HCT116 (cell line): ENCODE measurements around the gene ANO2. TPM values are rescaled to one million over a fixed set of nuclear protein-coding genes. Genes with fewer than 3 reads are reported as not detected.

Experiments
- ATAC-seq: fragments of 200-7000 bp; cut with Tn5 transposase; 2 replicates; pipeline ENCODE4 v1.9.1; 2020; ENCODE audit warnings: mild to moderate bottlenecking, moderate library complexity
- BruUV-seq: library from RNA; stranded (reverse); fragments of 400-500 nt; replicated peaks from 2 replicates; lab custom pipeline; 2021; lab: Mats Ljungman, UMichigan
- CTCF ChIA-PET: fragments of 300-600 bp; sonication (Branson Sonifier 250); formaldehyde crosslinking; loops from one replicate; lab custom pipeline; 2021; ENCODE audit warnings: antibody characterized with exemption; lab: Charles Lee
- POLR2A ChIA-PET: fragments of 300-600, 350-600 bp; sonication (Branson Sonifier 250); formaldehyde crosslinking; loops from one replicate; lab custom pipeline; 2021; ENCODE audit warnings: antibody characterized with exemption; lab: Charles Lee
- RAD21 ChIA-PET, 2 experiments: fragments of 300-600 bp; sonication (Branson Sonifier 250); formaldehyde crosslinking; loops; one replicate each; lab custom pipeline; 2023; ENCODE audit warnings: low total read pairs in 2 of 2; ENCODE audit not compliant: uncharacterized antibody in 2 of 2, unreplicated experiment in 2 of 2, low non-redundant PET in 1 of 2; lab: Charles Lee
- DNase-seq: peaks from one replicate; pipeline ENCODE4 v3.0.0-alpha.2; 2010; ENCODE audit warnings: low read depth, low spot score
- H2AFZ ChIP-seq: fragments of 200-600 bp; shearing (Covaris generic), sonication (generic); 2 replicates; pipeline ENCODE4 v1.6.1; 2017; ENCODE audit warnings: low read depth, mixed run types, mixed read lengths, antibody characterized with exemption, low read length; ENCODE audit not compliant: poor library complexity, severe bottlenecking
- H3K27ac ChIP-seq: 2 replicates; pipeline ENCODE4 v1.5.1; 2012; ENCODE audit warnings: low read depth, low read length
- H3K27me3 ChIP-seq: fragments of 200-600 bp; sonication (generic); 2 replicates; pipeline ENCODE4 v1.6.1; 2016; ENCODE audit warnings: mixed run types, low read length, mixed read lengths; ENCODE audit not compliant: insufficient read depth
- H3K36me3 ChIP-seq, 2 experiments: fragments of 200-500 bp in 1 of 2; fragments of 200-600 bp in 1 of 2; sonication (Bioruptor generic) in 1 of 2; sonication (generic) in 1 of 2; 2 replicates each; pipeline versions ENCODE4 v1.5.1 to v1.6.1; 2014 to 2016; ENCODE audit warnings: low read length in 2 of 2, inconsistent platforms in 1 of 2, mixed read lengths in 1 of 2, mixed run types in 1 of 2; ENCODE audit not compliant: insufficient read depth in 2 of 2, control insufficient read depth in 1 of 2
- H3K4me1 ChIP-seq, 2 experiments: fragments of 200-600 bp in 1 of 2; sonication (generic) in 1 of 2; 2 replicates each; pipeline versions ENCODE4 v1.5.1 to v1.6.1; 2012 to 2017; ENCODE audit warnings: low read length in 2 of 2, inconsistent platforms in 1 of 2, mild to moderate bottlenecking in 1 of 2, mixed read lengths in 1 of 2, mixed run types in 1 of 2, moderate library complexity in 1 of 2; ENCODE audit not compliant: insufficient read depth in 2 of 2, control insufficient read depth in 1 of 2
- H3K4me2 ChIP-seq: fragments of 200-600 bp; sonication (generic); 2 replicates; pipeline ENCODE4 v1.6.1; 2017; ENCODE audit warnings: mixed run types, low read length, mixed read lengths
- H3K4me3 ChIP-seq, 2 experiments: fragments of 200-600 bp in 1 of 2; sonication (generic) in 1 of 2; replicated peaks in 1 of 2; 2 replicates each; pipeline ENCODE4 v1.5.1; 2011 to 2016; ENCODE audit warnings: low read length in 2 of 2, control low read depth in 1 of 2, low read depth in 1 of 2, mild to moderate bottlenecking in 1 of 2, mixed read lengths in 1 of 2, mixed run types in 1 of 2
- H3K79me2 ChIP-seq: fragments of 200-600 bp; sonication (generic); 2 replicates; pipeline ENCODE4 v1.6.1; 2017; ENCODE audit warnings: mild to moderate bottlenecking, mixed run types, low read length, moderate library complexity, mixed read lengths; ENCODE audit not compliant: insufficient read depth
- H3K9ac ChIP-seq: fragments of 200-600 bp; sonication (generic); 2 replicates; pipeline ENCODE4 v1.6.1; 2016; ENCODE audit warnings: low read length, mixed read lengths
- H3K9me2 ChIP-seq: fragments of 200-600 bp; sonication (generic), shearing (Covaris generic); 2 replicates; pipeline ENCODE4 v1.6.1; 2017; ENCODE audit warnings: mixed run types, mild to moderate bottlenecking, moderate library complexity; ENCODE audit not compliant: insufficient read depth
- H3K9me3 ChIP-seq, 2 experiments: fragments of 200-500 bp in 1 of 2; fragments of 200-600 bp in 1 of 2; sonication (Bioruptor generic) in 1 of 2; sonication (generic) in 1 of 2; 2 replicates each; pipeline ENCODE4 v1.6.1; 2014 to 2017; ENCODE audit warnings: low read length in 2 of 2, mixed read lengths in 2 of 2, inconsistent platforms in 1 of 2, low read depth in 1 of 2, mild to moderate bottlenecking in 1 of 2, mixed run types in 1 of 2, moderate library complexity in 1 of 2; ENCODE audit not compliant: control insufficient read depth in 1 of 2, insufficient read depth in 1 of 2
- H4K20me1 ChIP-seq: fragments of 200-600 bp; sonication (generic), shearing (Covaris generic); 2 replicates; pipeline ENCODE4 v1.6.1; 2017; ENCODE audit warnings: mixed run types, mild to moderate bottlenecking, moderate library complexity; ENCODE audit not compliant: insufficient read depth
- CBX3 ChIP-seq: IDR thresholded peaks from 2 replicates; pipeline ENCODE4 v1.6.1; 2012; ENCODE audit warnings: low read depth
- CEBPB ChIP-seq: IDR thresholded peaks from 2 replicates; pipeline ENCODE4 v1.6.1; 2012; ENCODE audit warnings: low read depth
- CTCF ChIP-seq, 3 experiments: fragments of 200-600 bp in 1 of 3; sonication (generic) in 1 of 3; IDR thresholded peaks in 2 of 3; conservative IDR thresholded peaks in 1 of 3; 2 replicates each; pipeline ENCODE4 v1.5.1; 2012 to 2017; ENCODE audit warnings: low read depth in 2 of 3, low read length in 2 of 3, antibody characterized with exemption in 1 of 3, borderline replicate concordance in 1 of 3, control low read depth in 1 of 3, mild to moderate bottlenecking in 1 of 3, mixed read lengths in 1 of 3, mixed run types in 1 of 3, moderate library complexity in 1 of 3; ENCODE audit not compliant: insufficient read depth in 1 of 3
- FOSL1 ChIP-seq: IDR thresholded peaks from 2 replicates; pipeline ENCODE4 v1.6.1; 2012; ENCODE audit warnings: low read depth
- POLR2A ChIP-seq: IDR thresholded peaks from 2 replicates; pipeline ENCODE4 v1.7.0; 2011; ENCODE audit warnings: borderline replicate concordance; ENCODE audit not compliant: insufficient read depth, insufficient read length; ENCODE audit errors: extremely low read depth
- RAD21 ChIP-seq: IDR thresholded peaks from 2 replicates; pipeline ENCODE4 v1.6.1; 2012; ENCODE audit warnings: low read depth, mild to moderate bottlenecking
- SIN3A ChIP-seq: IDR thresholded peaks from 2 replicates; pipeline ENCODE4 v1.6.1; 2012; ENCODE audit warnings: low read depth
- SRF ChIP-seq: IDR thresholded peaks from 2 replicates; pipeline ENCODE4 v1.6.1; 2012; ENCODE audit warnings: low read depth
- ZFX ChIP-seq: fragments of 450-650 bp; IDR thresholded peaks from 2 replicates; pipeline ENCODE4 v1.6.1; 2017
- intact Hi-C: fragments of 100-400 bp; cut with micrococcal nuclease; formaldehyde crosslinking; loops from 2 replicates; pipeline ENCODE4 v1.10.0; 2022
- total RNA-seq: library from RNA; stranded (reverse); gene quantifications from one replicate; pipeline ENCODE4 v1.2.1, GENCODE V29; 2021; ENCODE audit not compliant: unreplicated experiment

ANO2 gene
- total RNA-seq, 1 experiment from 2014 or later: not detected

GRCh38 chr12:5516371-5517241 lies 428.5 kb downstream of the ANO2 start:
- intact Hi-C loops: no loop called here
- ChIA-PET POLR2A (no interaction called here), RAD21 (no interaction called here), CTCF (no interaction called here)
- no peaks in the 10 kb centered on the region for H3K9me2 ChIP-seq
- peaks cover 10% of the 10 kb centered on the region; the same call in 1 of the 2 replicates for H3K27me3 ChIP-seq
- DNase-seq (no peak), ATAC-seq (no peak)
- no peak overlapping the region for H3K27ac ChIP-seq
- no peak overlapping the region for H3K9ac ChIP-seq
- no peaks in the 10 kb centered on the region for H4K20me1 ChIP-seq
- no peaks in the 10 kb centered on the region; a peak in 1 of 4 replicates for H3K4me1 ChIP-seq
- no peaks in the 10 kb centered on the region for H3K79me2 ChIP-seq
- TF ChIP-seq FOSL1: no peak
- no peak for TF ChIP-seq POLR2A
- TF ChIP-seq CBX3: no peak
- TF ChIP-seq ZFX: no peak
- TF ChIP-seq SRF: no peak
- TF ChIP-seq CEBPB: no peak
- no peak for TF ChIP-seq RAD21
- TF ChIP-seq SIN3A: no peak
- no peak overlapping the region for H3K4me2 ChIP-seq
- no TSS peak for BruUV-seq
- H3K9me3 ChIP-seq: no peaks in the 10 kb centered on the region
- no peaks in the 10 kb centered on the region for H3K36me3 ChIP-seq
- no peak overlapping the region for H3K4me3 ChIP-seq
- no peak overlapping the region for H2AFZ ChIP-seq

GRCh38 chr12:5515458-5515857 lies 429.6 kb downstream of the ANO2 start:
- intact Hi-C loops: no loop called here
- Histone ChIP-seq H3K9ac (no peak overlapping the region), H3K79me2 (no peaks in the 10 kb centered on the region), H4K20me1 (no peaks in the 10 kb centered on the region), H3K9me2 (no peaks in the 10 kb centered on the region), H3K9me3 (no peaks in the 10 kb centered on the region), H3K4me1 (no peaks in the 10 kb centered on the region; a peak in 1 of 4 replicates), H2AFZ (no peak overlapping the region), H3K27me3 (peaks cover 6% of the 10 kb centered on the region; the same call in 1 of the 2 replicates), H3K4me3 (no peak overlapping the region), H3K27ac (no peak overlapping the region), H3K36me3 (no peaks in the 10 kb centered on the region), H3K4me2 (no peak overlapping the region)
- BruUV-seq: no TSS peak
- DNase-seq: no peak
- ATAC-seq: no peak
- RAD21 ChIA-PET: no interaction called here
- POLR2A ChIA-PET: no interaction called here
- CTCF ChIA-PET: no interaction called here
- TF ChIP-seq CEBPB: no peak
- no peak for TF ChIP-seq CTCF (IDR thresholded peaks at IDR 0.05 in 2 of 3, conservative IDR thresholded peaks at IDR 0.05 in 1 of 3; ENCODE audit: borderline replicate concordance in 1 of 3, insufficient read depth in 1 of 3, low read depth in 2 of 3, low read length in 2 of 3)
